A673 (cell line): ENCODE results near the gene RAP1GAP2. TPM values are rescaled to one million over a fixed set of nuclear protein-coding genes. Genes with fewer than 3 reads are reported as not detected.
"Not testable (repeated sequence)": the region's sequence is repeated elsewhere in the genome, so short reads cannot be mapped to it uniquely, and the experiment has no call there.

Experiments
- BruUV-seq: library from RNA; stranded (reverse); fragments of 400-500 nt; replicated peaks from 2 replicates; lab custom pipeline; 2021; lab: Mats Ljungman, UMichigan
- CTCF ChIA-PET: fragments of 300-600 bp; sonication (Branson Sonifier 250); formaldehyde crosslinking; loops from one replicate; lab custom pipeline; 2022; ENCODE audit warnings: antibody characterized with exemption; lab: Charles Lee
- POLR2A ChIA-PET: fragments of 300-600 bp; sonication (Branson Sonifier 250); formaldehyde crosslinking; loops from one replicate; lab custom pipeline; 2022; ENCODE audit warnings: antibody characterized with exemption; ENCODE audit not compliant: low non-redundant PET; lab: Charles Lee
- DNase-seq: peaks from one replicate; pipeline ENCODE4 v3.0.0-alpha.2; 2015; ENCODE audit warnings: low spot score
- H3K27ac ChIP-seq: fragments of 200-600 bp; sonication (generic); 2 replicates; pipeline ENCODE4 v1.5.1; 2016; ENCODE audit warnings: mixed run types, low read depth, mild to moderate bottlenecking, mixed read lengths, antibody characterized with exemption, low read length; ENCODE audit not compliant: poor library complexity, severe bottlenecking
- H3K27me3 ChIP-seq: fragments of 200-600 bp; sonication (generic); replicated peaks from 2 replicates; pipeline ENCODE4 v1.6.1; 2017; ENCODE audit warnings: mixed run types, low read depth, mild to moderate bottlenecking, mixed read lengths, antibody characterized with exemption, low read length; ENCODE audit not compliant: insufficient read depth, poor library complexity
- H3K36me3 ChIP-seq: fragments of 200-600 bp; sonication (generic); 2 replicates; pipeline ENCODE4 v1.6.1; 2016; ENCODE audit warnings: mixed run types, mild to moderate bottlenecking, mixed read lengths, antibody characterized with exemption, low read length; ENCODE audit not compliant: insufficient read depth, poor library complexity, severe bottlenecking
- H3K4me1 ChIP-seq: fragments of 200-600 bp; sonication (generic); 2 replicates; pipeline ENCODE4 v1.6.1; 2017; ENCODE audit warnings: mixed run types, mild to moderate bottlenecking, mixed read lengths, antibody characterized with exemption, low read length; ENCODE audit not compliant: insufficient read depth, poor library complexity, severe bottlenecking
- H3K4me3 ChIP-seq: fragments of 200-600 bp; sonication (generic); 2 replicates; pipeline ENCODE4 v1.5.1; 2016; ENCODE audit warnings: low read depth, mixed run types, mild to moderate bottlenecking, mixed read lengths, low read length; ENCODE audit not compliant: poor library complexity, severe bottlenecking
- H3K9me3 ChIP-seq: fragments of 200-600 bp; sonication (generic); 2 replicates; pipeline ENCODE4 v1.6.1; 2016; ENCODE audit warnings: mixed run types, low read depth, mild to moderate bottlenecking, mixed read lengths, antibody characterized with exemption, low read length; ENCODE audit not compliant: poor library complexity, severe bottlenecking
- CTCF ChIP-seq: fragments of 300-800, 200-600 bp; sonication (generic); conservative IDR thresholded peaks from 2 replicates; pipeline ENCODE4 v1.5.1; 2017; ENCODE audit warnings: low read depth, mild to moderate bottlenecking, antibody characterized with exemption, low read length, moderate library complexity, mixed read lengths
- EZH2 ChIP-seq: fragments of 200-600 bp; sonication (generic); IDR thresholded peaks from 2 replicates; pipeline ENCODE4 v1.6.1; 2017; ENCODE audit warnings: borderline replicate concordance, low read depth, mild to moderate bottlenecking, mixed read lengths, antibody characterized with exemption, low read length; ENCODE audit not compliant: poor library complexity, severe bottlenecking
- intact Hi-C: fragments of 100-400 bp; cut with micrococcal nuclease; formaldehyde crosslinking; loops from one replicate; pipeline ENCODE4 v1.10.0; 2022; ENCODE audit not compliant: unreplicated experiment
- total RNA-seq: library from RNA; stranded (reverse); gene quantifications from 2 replicates; pipeline ENCODE4 v1.2.3, GENCODE V29; 2021

Gene RAP1GAP2
- total RNA-seq, 1 experiment from 2014 or later, result 0.06 TPM

DNA sequence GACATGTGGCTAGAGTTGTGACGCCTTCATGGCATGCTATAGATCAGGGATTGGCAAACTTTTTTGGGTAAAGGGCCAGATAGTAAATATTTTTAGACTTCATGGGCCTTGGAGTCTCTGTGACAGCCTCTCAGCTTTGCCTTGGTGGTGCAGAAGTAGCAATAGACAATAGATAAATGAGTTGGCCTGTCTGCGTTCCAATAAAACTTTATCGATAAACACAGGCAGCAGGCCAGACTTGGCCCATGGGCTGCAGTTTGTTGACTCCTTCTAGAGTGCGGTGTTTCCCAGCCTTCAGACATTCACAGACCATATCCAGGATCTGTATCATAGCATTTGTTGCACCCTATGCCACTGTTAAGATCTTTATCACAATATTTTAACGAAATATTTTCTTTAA, 190.7 kb downstream of the RAP1GAP2 start:
- TF ChIP-seq CTCF, result no peak
- TF ChIP-seq EZH2, result no peak
- BruUV-seq, result no TSS peak
- Histone ChIP-seq H3K27ac (no peak overlapping the region), H3K9me3 (no peaks in the 10 kb centered on the region), H3K36me3 (no peaks in the 10 kb centered on the region), H3K4me3 (no peak overlapping the region), H3K27me3 (no peaks in the 10 kb centered on the region), H3K4me1 (no peaks in the 10 kb centered on the region)
- ChIA-PET CTCF (no interaction called here), POLR2A (no interaction called here)
- no peak for DNase-seq
- intact Hi-C loops, result no loop called here

DNA sequence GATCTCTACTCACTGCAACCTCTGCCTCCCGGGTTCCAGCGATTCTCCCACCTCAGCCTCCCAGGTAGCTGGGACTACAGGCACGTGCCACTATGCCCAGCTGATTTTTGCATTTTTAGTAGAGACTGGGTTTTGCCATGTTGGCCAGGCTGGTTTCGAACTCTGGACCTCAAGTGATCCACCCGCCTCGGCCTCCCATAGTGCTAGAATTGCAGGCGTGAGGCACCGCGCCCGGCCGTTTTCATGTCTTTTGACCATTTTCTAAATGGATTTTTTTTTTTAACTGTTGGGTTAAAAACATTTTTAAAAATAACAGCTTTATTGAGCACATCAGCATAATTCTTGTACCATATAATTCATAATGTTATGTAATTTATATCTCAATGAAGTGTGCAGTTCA, 193.2 kb downstream of the RAP1GAP2 start:
- H3K4me1 ChIP-seq, intact Hi-C loops, POLR2A ChIA-PET, H3K27me3 ChIP-seq, BruUV-seq, DNase-seq, H3K27ac ChIP-seq, H3K36me3 ChIP-seq, H3K4me3 ChIP-seq, H3K9me3 ChIP-seq: not testable (repeated sequence)
- CTCF ChIA-PET, result interaction anchor here (0.6 kb wide), 1 partner anchor 18 kb away, joined by 3 read pairs; no protein-coding TSS in a partner anchor

DNA sequence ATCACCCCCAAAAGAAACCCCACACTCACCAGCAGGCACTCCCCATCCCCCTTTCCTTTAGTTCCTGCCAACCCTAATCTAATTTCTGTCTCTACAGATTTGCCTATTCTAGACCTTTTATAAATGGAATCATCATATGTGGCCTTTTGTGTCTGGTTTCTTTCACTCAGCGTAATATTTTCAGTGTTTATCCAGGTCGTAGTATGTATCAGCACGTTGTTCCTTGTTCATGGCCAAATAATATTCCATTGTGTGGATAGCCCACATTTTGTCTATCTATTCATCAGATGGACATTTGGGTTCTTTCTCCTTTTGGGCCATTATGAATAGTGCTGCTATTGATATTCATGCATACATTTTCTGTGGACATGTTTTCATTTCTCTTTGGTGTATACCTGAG, 193.6 kb downstream of the RAP1GAP2 start:
- H3K27me3 ChIP-seq, result no peaks in the 10 kb centered on the region
- no peaks in the 10 kb centered on the region for H3K4me1 ChIP-seq
- TF ChIP-seq CTCF (no peak), EZH2 (no peak)
- POLR2A ChIA-PET, result no interaction called here
- no peaks in the 10 kb centered on the region for H3K9me3 ChIP-seq
- CTCF ChIA-PET, result interaction anchor here (0.6 kb wide), 1 partner anchor 18 kb away, joined by 3 read pairs; no protein-coding TSS in a partner anchor
- no peak overlapping the region for H3K4me3 ChIP-seq
- no peak overlapping the region for H3K27ac ChIP-seq
- no TSS peak for BruUV-seq
- intact Hi-C loops, result no loop called here
- DNase-seq, result no peak
- H3K36me3 ChIP-seq, result no peaks in the 10 kb centered on the region

GRCh38 chr17:2990396-2990795, 194.2 kb downstream of the RAP1GAP2 start:
- Histone ChIP-seq H3K4me3 (no peak overlapping the region), H3K9me3 (no peaks in the 10 kb centered on the region), H3K27ac (no peak overlapping the region), H3K27me3 (no peaks in the 10 kb centered on the region), H3K36me3 (no peaks in the 10 kb centered on the region), H3K4me1 (no peaks in the 10 kb centered on the region)
- DNase-seq, result no peak
- TF ChIP-seq EZH2, result no peak
- TF ChIP-seq CTCF, result no peak
- CTCF ChIA-PET, result no interaction called here
- POLR2A ChIA-PET, result no interaction called here
- BruUV-seq, result no TSS peak
- intact Hi-C loops, result no loop called here

- DNase-seq, H3K27me3 ChIP-seq, H3K36me3 ChIP-seq, H3K4me1 ChIP-seq, CTCF ChIA-PET, H3K27ac ChIP-seq, BruUV-seq, H3K9me3 ChIP-seq, POLR2A ChIA-PET, intact Hi-C loops, H3K4me3 ChIP-seq: not testable (repeated sequence)
Observed at GRCh38 chr17:2991396-2992180, 195.3 kb downstream of the RAP1GAP2 start.
